Stimulated activated naive B cell treated with anti-CD40 and anti-IgM and Interleukin-4, amounts not matched to agents 10 μg/mL and 1 μg/mL and 100 μg/mL, for 72 hours (primary cell): ENCODE results near the gene MAST4.

ENCODE experiments used
- ATAC-seq, 2 donors: fragments of 150-1000 bp; cut with Tn5 transposase; replicated peaks; 2 replicates each; pipeline ENCODE4 v1.10.0; 2021; ENCODE audit warnings: moderate library complexity in 1 of 2
- DNase-seq: peaks from one replicate; pipeline ENCODE4 v3.0.0; 2021
- H3K27ac Mint-ChIP-seq: one replicate; pipeline ENCODE4 v1.8.0; 2022; ENCODE audit warnings: mild to moderate bottlenecking, mixed read lengths
- H3K27me3 Mint-ChIP-seq, 2 donors: one replicate each; pipeline ENCODE4 v1.8.0; 2022; ENCODE audit warnings: mixed read lengths in 2 of 2
- H3K36me3 Mint-ChIP-seq, 2 donors: one replicate each; pipeline ENCODE4 v1.8.0; 2022; ENCODE audit warnings: mixed read lengths in 2 of 2, mild to moderate bottlenecking in 1 of 2
- H3K4me1 Mint-ChIP-seq, 2 donors: one replicate each; pipeline ENCODE4 v1.8.0; 2022; ENCODE audit warnings: mixed read lengths in 2 of 2, mild to moderate bottlenecking in 1 of 2
- H3K4me3 Mint-ChIP-seq, 2 donors: one replicate each; pipeline ENCODE4 v1.8.0; 2022; ENCODE audit warnings: mild to moderate bottlenecking in 2 of 2, mixed read lengths in 2 of 2, moderate library complexity in 1 of 2
- H3K9me3 Mint-ChIP-seq, 2 donors: one replicate each; pipeline ENCODE4 v1.8.0; 2022; ENCODE audit warnings: mixed read lengths in 2 of 2, mild to moderate bottlenecking in 1 of 2

MAST4 gene

GRCh38 chr5:67196537-67197059 is 600.4 kb downstream of the MAST4 start, which contains the start of gene CD180:
Gene CD180 (minus strand): TSS chr5:67196799. CDS start chr5:67196641, 158 bp downstream.
- DNase-seq (no peak), ATAC-seq (peak; percentile 47)
- Mint-ChIP-seq H3K36me3 (peaks cover 36 to 43% of the 10 kb centered on the region in 2 donors), H3K27me3 (no peaks in the 10 kb centered on the region), H3K9me3 (peaks cover 5 to 10% of the 10 kb centered on the region in 2 donors), H3K27ac (peak within 1 kb of the TSS; percentile 94), H3K4me1 (peaks cover 55 to 86% of the 10 kb centered on the region in 2 donors), H3K4me3 (peak within 1 kb of the TSS; percentile 89 to 93)

- Mint-ChIP-seq H3K27ac (peak overlapping the region; percentile 94), H3K4me1 (peaks cover 57 to 85% of the 10 kb centered on the region in 2 donors), H3K9me3 (peaks cover under 1 to 6% of the 10 kb centered on the region in 2 donors), H3K36me3 (peaks cover 26 to 33% of the 10 kb centered on the region in 2 donors), H3K27me3 (no peaks in the 10 kb centered on the region), H3K4me3 (peak overlapping the region in 1 of 2 donors; percentile 93)
- DNase-seq (no peak), ATAC-seq (peak in 1 of 2 donors; percentile 4)
Observed at GRCh38 chr5:67197536-67197935, 601.3 kb downstream of the MAST4 start.

DNA sequence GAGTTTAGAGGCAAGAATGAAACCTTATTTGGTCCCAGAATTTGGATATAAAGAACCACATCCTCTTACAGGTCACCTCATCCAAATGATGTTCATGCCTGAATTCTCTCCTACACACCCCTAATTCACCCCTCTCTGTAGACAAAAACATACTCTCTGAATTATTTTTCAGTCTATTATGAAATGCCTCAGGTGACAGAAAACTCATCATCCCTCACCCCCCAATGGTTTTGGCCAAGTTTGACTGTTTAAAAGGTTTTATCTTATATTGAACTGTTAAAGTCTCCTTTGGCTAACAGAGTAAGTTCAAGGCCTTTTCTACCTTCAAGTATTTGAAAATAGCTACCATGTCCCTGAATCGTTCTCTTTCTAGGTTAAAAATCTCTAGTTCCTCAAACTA is 602.7 kb downstream of the MAST4 start:
- no peaks in the 10 kb centered on the region for H3K27me3 Mint-ChIP-seq
- ATAC-seq (no peak), DNase-seq (no peak)
- H3K36me3 Mint-ChIP-seq, result peaks cover 20 to 24% of the 10 kb centered on the region in 2 donors
- H3K4me1 Mint-ChIP-seq, result peaks cover 52 to 79% of the 10 kb centered on the region in 2 donors
- peak overlapping the region; percentile 80 for H3K27ac Mint-ChIP-seq
- peaks cover 0 to 2% of the 10 kb centered on the region in 2 donors for H3K9me3 Mint-ChIP-seq
- H3K4me3 Mint-ChIP-seq, result peak overlapping the region in 1 of 2 donors; percentile 17

DNA sequence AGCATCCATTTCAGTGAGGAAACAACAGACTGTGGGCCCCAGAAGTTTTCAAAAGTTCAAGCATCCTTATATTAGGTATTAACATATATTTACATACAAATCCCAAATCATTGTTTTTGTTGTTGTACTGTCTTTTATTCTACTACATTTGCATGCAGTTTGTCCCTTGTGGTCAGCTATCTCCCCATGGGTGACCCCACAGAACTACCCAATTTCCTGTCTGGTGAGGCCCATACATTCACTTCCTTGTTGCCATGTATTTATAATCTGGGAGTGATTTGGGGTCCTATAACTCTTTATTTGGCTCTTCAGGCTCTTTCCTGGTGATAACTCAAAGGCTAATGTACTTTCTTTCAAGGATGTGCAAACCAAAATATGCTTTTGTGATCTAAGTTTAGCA is 603.7 kb downstream of the MAST4 start:
- ATAC-seq (no peak), DNase-seq (no peak)
- peaks cover 54 to 79% of the 10 kb centered on the region in 2 donors for H3K4me1 Mint-ChIP-seq
- H3K36me3 Mint-ChIP-seq, result peaks cover 10 to 17% of the 10 kb centered on the region in 2 donors
- peak overlapping the region in 1 of 2 donors; percentile 37 for H3K4me3 Mint-ChIP-seq
- no peaks in the 10 kb centered on the region for H3K27me3 Mint-ChIP-seq
- no peak overlapping the region for H3K27ac Mint-ChIP-seq
- peaks cover 0 to 2% of the 10 kb centered on the region in 2 donors for H3K9me3 Mint-ChIP-seq

- H3K27me3 Mint-ChIP-seq, result no peaks in the 10 kb centered on the region
- DNase-seq (no peak), ATAC-seq (no peak)
- H3K4me1 Mint-ChIP-seq, result peaks cover 58 to 83% of the 10 kb centered on the region in 2 donors
- peaks cover 0 to 4% of the 10 kb centered on the region in 2 donors for H3K9me3 Mint-ChIP-seq
- peak overlapping the region in 1 of 2 donors; percentile 61 for H3K4me3 Mint-ChIP-seq
- H3K36me3 Mint-ChIP-seq, result peaks cover 3 to 7% of the 10 kb centered on the region in 2 donors
- peak overlapping the region; percentile 43 for H3K27ac Mint-ChIP-seq
Observed at GRCh38 chr5:67200809-67201562, 604.8 kb downstream of the MAST4 start.

DNA sequence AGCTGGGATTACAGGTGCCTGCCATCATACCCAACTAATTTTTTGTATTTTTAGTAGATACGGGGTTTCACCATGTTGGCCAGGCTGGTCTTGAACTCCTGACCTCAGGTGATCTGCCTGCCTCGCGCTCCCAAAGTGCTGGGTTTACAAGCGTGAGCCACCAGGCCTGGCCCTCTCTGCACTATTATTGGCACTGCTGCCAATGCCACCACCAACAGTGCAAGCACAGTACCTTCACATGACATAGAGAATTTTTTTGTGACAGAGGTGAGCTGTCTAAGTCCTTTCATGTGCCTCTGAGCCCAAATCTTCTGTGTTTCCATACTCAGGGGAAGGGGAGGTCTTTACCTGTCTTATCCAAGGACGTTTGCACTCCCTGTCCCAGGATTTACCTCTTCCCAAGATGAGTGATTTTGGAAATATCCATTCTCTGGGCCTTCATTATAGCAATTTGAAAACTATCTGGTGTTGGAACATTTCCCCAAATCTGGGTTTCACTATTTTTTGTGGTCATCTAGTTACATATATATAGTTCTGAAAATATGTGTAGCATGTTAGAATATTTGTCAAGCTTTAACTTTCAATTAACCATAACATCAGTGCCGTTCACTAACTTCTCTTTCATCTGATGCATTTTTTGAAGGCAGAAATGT is 605.8 kb downstream of the MAST4 start:
- Mint-ChIP-seq H3K4me3 (peak overlapping the region in 1 of 2 donors; percentile 32), H3K27me3 (no peaks in the 10 kb centered on the region), H3K36me3 (peaks cover 3 to 7% of the 10 kb centered on the region in 2 donors), H3K9me3 (peaks cover 0 to 4% of the 10 kb centered on the region in 2 donors), H3K4me1 (peaks cover 62 to 89% of the 10 kb centered on the region in 2 donors), H3K27ac (peak overlapping the region; percentile 79)
- peak; percentile 15 to 23 for ATAC-seq
- no peak for DNase-seq

DNA sequence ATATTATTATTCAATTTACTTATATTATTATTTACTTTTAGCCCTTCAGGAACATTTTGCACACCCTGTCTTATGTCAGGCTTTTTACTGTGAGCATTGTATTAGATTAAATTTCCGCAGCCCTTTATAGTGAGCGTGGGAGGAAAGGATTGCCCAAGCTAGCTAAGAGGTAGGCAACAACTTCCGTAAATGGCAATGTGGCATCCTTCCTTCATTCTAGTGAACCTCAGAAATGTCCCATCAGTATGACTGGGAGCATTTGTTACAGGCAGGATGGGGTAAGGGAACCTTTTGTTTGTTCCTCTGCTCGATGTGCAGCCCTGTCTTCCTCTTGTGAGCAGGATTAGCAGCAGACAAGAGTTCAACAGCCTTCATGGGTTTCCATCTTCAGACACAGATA is 606.6 kb downstream of the MAST4 start:
- no peak overlapping the region for H3K4me3 Mint-ChIP-seq
- H3K27ac Mint-ChIP-seq, result peak overlapping the region; percentile 85
- H3K4me1 Mint-ChIP-seq, result peaks cover 62 to 91% of the 10 kb centered on the region in 2 donors
- peaks cover 0 to 4% of the 10 kb centered on the region in 2 donors for H3K9me3 Mint-ChIP-seq
- no peaks in the 10 kb centered on the region for H3K27me3 Mint-ChIP-seq
- H3K36me3 Mint-ChIP-seq, result peaks cover 3 to 7% of the 10 kb centered on the region in 2 donors
- DNase-seq (no peak), ATAC-seq (peak; percentile 12 to 19)

DNA sequence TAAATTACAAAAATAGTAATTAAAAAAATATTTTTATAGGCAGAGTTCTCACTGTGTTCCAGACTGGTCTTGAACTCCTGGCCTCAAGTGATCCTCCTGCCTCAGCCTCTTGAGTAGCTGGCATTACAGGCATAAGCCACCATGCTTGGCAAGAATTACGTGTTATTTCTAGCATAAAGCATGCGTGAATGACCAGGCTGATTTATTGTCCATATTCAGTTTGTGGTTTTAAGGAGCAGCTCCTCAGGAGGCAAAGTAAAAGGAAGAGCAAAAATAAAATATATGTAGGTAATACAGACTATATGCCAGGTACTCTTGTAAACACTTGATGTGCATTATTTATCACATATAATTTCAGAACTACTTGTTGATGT is 607.5 kb downstream of the MAST4 start:
- H3K27me3 Mint-ChIP-seq, result no peaks in the 10 kb centered on the region
- peak overlapping the region; percentile 57 to 70 for H3K4me3 Mint-ChIP-seq
- H3K4me1 Mint-ChIP-seq, result peaks cover 64 to 88% of the 10 kb centered on the region in 2 donors
- H3K9me3 Mint-ChIP-seq, result peaks cover 0 to 4% of the 10 kb centered on the region in 2 donors
- peaks cover 3 to 7% of the 10 kb centered on the region in 2 donors for H3K36me3 Mint-ChIP-seq
- peak overlapping the region; percentile 96 for H3K27ac Mint-ChIP-seq
- DNase-seq (no peak), ATAC-seq (no peak)

GRCh38 chr5:67204821-67205220 is 608.6 kb downstream of the MAST4 start:
- H3K4me1 Mint-ChIP-seq, result peaks cover 63 to 85% of the 10 kb centered on the region in 2 donors
- ATAC-seq (no peak), DNase-seq (no peak)
- peak overlapping the region; percentile 96 for H3K27ac Mint-ChIP-seq
- H3K27me3 Mint-ChIP-seq, result no peaks in the 10 kb centered on the region
- peaks cover 3 to 5% of the 10 kb centered on the region in 2 donors for H3K36me3 Mint-ChIP-seq
- H3K9me3 Mint-ChIP-seq, result peaks cover 0 to 4% of the 10 kb centered on the region in 2 donors
- H3K4me3 Mint-ChIP-seq, result peak overlapping the region in 1 of 2 donors; percentile 70

DNA sequence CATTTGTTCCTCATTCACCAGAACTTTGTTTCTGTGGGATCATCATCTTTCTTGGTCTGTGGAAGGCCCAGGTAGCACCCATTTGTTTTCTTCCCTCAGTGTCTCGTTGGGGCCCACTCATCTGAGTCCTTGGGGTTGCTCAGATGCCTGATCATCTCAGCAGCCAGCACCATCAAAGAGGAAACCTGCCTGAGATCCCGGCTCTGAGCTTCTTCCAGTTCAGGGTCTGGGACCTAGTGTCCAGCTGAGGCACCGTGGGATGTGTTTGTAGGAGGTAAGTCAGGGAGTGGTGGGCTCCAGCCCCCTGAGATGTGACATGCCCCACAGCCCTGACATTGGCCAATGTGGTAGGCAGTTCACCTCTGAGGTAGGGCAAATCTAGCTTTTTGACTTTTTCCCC is 609.8 kb downstream of the MAST4 start:
- DNase-seq, result no peak
- peak overlapping the region; percentile 68 to 71 for H3K4me3 Mint-ChIP-seq
- peaks cover 2 to 3% of the 10 kb centered on the region in 2 donors for H3K36me3 Mint-ChIP-seq

GRCh38 chr5:67206461-67206860 is 610.3 kb downstream of the MAST4 start:
- Mint-ChIP-seq H3K27me3 (no peaks in the 10 kb centered on the region), H3K27ac (peak overlapping the region; percentile 91), H3K4me1 (peaks cover 61 to 83% of the 10 kb centered on the region in 2 donors), H3K9me3 (peaks cover 0 to 2% of the 10 kb centered on the region in 2 donors), H3K36me3 (no peaks in the 10 kb centered on the region), H3K4me3 (peak overlapping the region; percentile 68 to 71)
- ATAC-seq, result no peak
- DNase-seq, result no peak

More for the DNA sequence above, 609.8 kb downstream of the MAST4 start:
- Mint-ChIP-seq H3K27me3 (no peaks in the 10 kb centered on the region), H3K4me1 (peaks cover 64 to 87% of the 10 kb centered on the region in 2 donors), H3K9me3 (peaks cover 0 to 4% of the 10 kb centered on the region in 2 donors), H3K27ac (peak overlapping the region; percentile 91)
- no peak for ATAC-seq

GRCh38 chr5:67206929-67207328 is 610.7 kb downstream of the MAST4 start:
- Mint-ChIP-seq H3K4me3 (peak overlapping the region; percentile 53 to 65), H3K27me3 (no peaks in the 10 kb centered on the region), H3K27ac (peak overlapping the region; percentile 91), H3K36me3 (no peaks in the 10 kb centered on the region), H3K4me1 (peaks cover 57 to 78% of the 10 kb centered on the region in 2 donors), H3K9me3 (peaks cover 0 to 2% of the 10 kb centered on the region in 2 donors)
- DNase-seq (peak; percentile 84), ATAC-seq (peak; percentile 79 to 85)

- Mint-ChIP-seq H3K27ac (peak overlapping the region; percentile 91), H3K4me1 (peaks cover 47 to 67% of the 10 kb centered on the region in 2 donors), H3K4me3 (no peak overlapping the region), H3K36me3 (no peaks in the 10 kb centered on the region), H3K9me3 (peaks cover 0 to 2% of the 10 kb centered on the region in 2 donors), H3K27me3 (no peaks in the 10 kb centered on the region)
- DNase-seq (no peak), ATAC-seq (no peak)
Observed at GRCh38 chr5:67208403-67208802, 612.2 kb downstream of the MAST4 start.

DNA sequence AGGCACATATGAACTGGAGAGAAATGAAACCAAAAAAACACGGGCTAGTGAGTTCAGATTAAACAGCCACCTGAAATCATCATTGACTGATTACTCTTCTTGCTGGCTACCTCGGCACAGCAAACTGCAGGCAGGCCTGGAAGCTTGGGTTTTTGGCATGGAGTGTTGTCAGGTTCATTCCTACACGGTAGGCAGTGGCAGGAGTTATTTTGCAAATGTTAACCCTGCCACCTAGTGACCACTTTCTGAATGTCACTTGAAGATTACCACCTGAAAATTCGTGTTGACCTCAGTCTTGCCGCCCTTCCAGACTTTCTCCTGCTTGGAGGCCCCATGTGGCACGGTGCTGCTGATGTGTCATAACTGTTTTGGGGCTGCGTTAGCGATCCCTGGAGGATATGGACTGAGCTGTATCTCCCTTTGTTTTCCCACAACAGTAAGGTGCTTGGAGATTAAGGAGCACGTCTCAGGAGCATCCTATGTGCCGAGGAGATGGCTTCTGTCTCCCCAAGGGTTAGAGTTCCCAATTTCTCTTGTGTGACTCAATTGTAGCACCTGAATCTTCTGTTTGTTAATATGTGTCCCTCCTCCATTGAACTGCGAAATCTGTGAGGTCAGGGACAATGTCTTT is 613.1 kb downstream of the MAST4 start:
- peaks cover 0 to 2% of the 10 kb centered on the region in 2 donors for H3K9me3 Mint-ChIP-seq
- ATAC-seq (peak; percentile 43 to 46), DNase-seq (peak; percentile 67)
- peak overlapping the region; percentile 37 for H3K27ac Mint-ChIP-seq
- H3K27me3 Mint-ChIP-seq, result no peaks in the 10 kb centered on the region
- no peaks in the 10 kb centered on the region for H3K36me3 Mint-ChIP-seq
- peaks cover 47 to 67% of the 10 kb centered on the region in 2 donors for H3K4me1 Mint-ChIP-seq
- peak overlapping the region in 1 of 2 donors; percentile 17 for H3K4me3 Mint-ChIP-seq
